ENCODE data around the gene CNTN6. TPM values are rescaled to one million over a fixed set of nuclear protein-coding genes. Genes with fewer than 3 reads are reported as not detected.

CNTN6 gene
- total RNA-seq = 0.16 TPM
- long read RNA-seq = 0 reads

GRCh38 chr3:1092771-1093170, at the start of gene CNTN6:
Gene CNTN6 (plus strand): TSS chr3:1093024. CDS start chr3:1148009, 54,985 bp downstream.
- intact Hi-C loops (cut with DNase I) = no loop called here

GRCh38 chr3:1048558-1048957, 44.3 kb upstream of the CNTN6 start:
- intact Hi-C loops (cut with DNase I) = no loop called here
- DNase-seq (ENCODE audit: low spot score) = no peak

More at GRCh38 chr3:1092771-1093170, at the start of gene CNTN6:
- no peak for DNase-seq (ENCODE audit: low spot score)

- DNase-seq (ENCODE audit: low spot score) = no peak
- intact Hi-C loops (cut with DNase I) = no loop called here
These were observed 37.0 kb upstream of the CNTN6 start for GRCh38 chr3:1055870-1056269.

- intact Hi-C loops (cut with DNase I) = no loop called here
- no peak for DNase-seq (ENCODE audit: low spot score)
These were observed 36.1 kb upstream of the CNTN6 start for GRCh38 chr3:1056744-1057143.

- DNase-seq (ENCODE audit: low spot score) = no peak
- intact Hi-C loops (cut with DNase I) = no loop called here
These were observed 35.4 kb upstream of the CNTN6 start for GRCh38 chr3:1057436-1057835.

- DNase-seq (ENCODE audit: low spot score) = no peak
- intact Hi-C loops (cut with DNase I) = no loop called here
These were observed 23.8 kb upstream of the CNTN6 start for GRCh38 chr3:1068985-1069384.

GRCh38 chr3:1072041-1072440, 20.8 kb upstream of the CNTN6 start:
- intact Hi-C loops (cut with DNase I) = no loop called here
- no peak for DNase-seq (ENCODE audit: low spot score)

- no peak for DNase-seq (ENCODE audit: low spot score)
- intact Hi-C loops (cut with DNase I) = loop anchor here (5.0 kb wide), 1 partner anchor 1938 kb away; no protein-coding TSS in a partner anchor
These were observed 13.2 kb upstream of the CNTN6 start for GRCh38 chr3:1079662-1080061.

- intact Hi-C loops (cut with DNase I) = loop anchor here (5.0 kb wide), 1 partner anchor 1935 kb away; no protein-coding TSS in a partner anchor
- no peak for DNase-seq (ENCODE audit: low spot score)
These were observed 10.7 kb upstream of the CNTN6 start for GRCh38 chr3:1082108-1082507.

- intact Hi-C loops (cut with DNase I) = no loop called here
- no peak for DNase-seq (ENCODE audit: low spot score)
These were observed 5.7 kb upstream of the CNTN6 start for GRCh38 chr3:1087066-1087560.

GRCh38 chr3:1088503-1088902, 4.3 kb upstream of the CNTN6 start:
- DNase-seq (ENCODE audit: low spot score) = no peak
- intact Hi-C loops (cut with DNase I) = no loop called here

- intact Hi-C loops (cut with DNase I) = no loop called here
- DNase-seq (ENCODE audit: low spot score) = no peak
These were observed 1.5 kb upstream of the CNTN6 start for GRCh38 chr3:1091286-1091685.

GRCh38 chr3:1092061-1092460, 763 bp upstream of the CNTN6 start:
- DNase-seq (ENCODE audit: low spot score) = no peak
- intact Hi-C loops (cut with DNase I) = no loop called here

GRCh38 chr3:1093217-1093616, 393 bp downstream of the CNTN6 start:
- intact Hi-C loops (cut with DNase I) = no loop called here
- no peak for DNase-seq (ENCODE audit: low spot score)

GRCh38 chr3:1103525-1103924, 10.7 kb downstream of the CNTN6 start:
- intact Hi-C loops (cut with DNase I) = no loop called here
- no peak for DNase-seq (ENCODE audit: low spot score)

- DNase-seq (ENCODE audit: low spot score) = no peak
- intact Hi-C loops (cut with DNase I) = no loop called here
These were observed 25.1 kb downstream of the CNTN6 start for GRCh38 chr3:1117843-1118473.

GRCh38 chr3:1131166-1131565, 38.3 kb downstream of the CNTN6 start:
- intact Hi-C loops (cut with DNase I) = no loop called here
- DNase-seq (ENCODE audit: low spot score) = no peak

GRCh38 chr3:1135194-1135593, 42.4 kb downstream of the CNTN6 start:
- intact Hi-C loops (cut with DNase I) = no loop called here
- DNase-seq (ENCODE audit: low spot score) = no peak

GRCh38 chr3:1138036-1138435, 45.2 kb downstream of the CNTN6 start:
- no peak for DNase-seq (ENCODE audit: low spot score)
- intact Hi-C loops (cut with DNase I) = no loop called here

GRCh38 chr3:1139071-1139470, 46.2 kb downstream of the CNTN6 start:
- intact Hi-C loops (cut with DNase I) = no loop called here
- DNase-seq (ENCODE audit: low spot score) = no peak

GRCh38 chr3:1147326-1147725, 54.5 kb downstream of the CNTN6 start:
- DNase-seq (ENCODE audit: low spot score) = no peak
- intact Hi-C loops (cut with DNase I) = no loop called here

- no peak for DNase-seq (ENCODE audit: low spot score)
- intact Hi-C loops (cut with DNase I) = no loop called here
These were observed 55.0 kb downstream of the CNTN6 start for GRCh38 chr3:1147819-1148218.

Measured in cardiac septum (tissue), 1 donor.